Omental fat pad (tissue), 4 donors: Measurements from ENCODE around the gene ZNF425. TPM values are rescaled to one million over a fixed set of nuclear protein-coding genes. Genes with fewer than 3 reads are reported as not detected.
"Not testable (repeated sequence)": the region's sequence is repeated elsewhere in the genome, so short reads cannot be mapped to it uniquely, and the experiment has no call there.

ENCODE experiments used
- ATAC-seq: fragments of 150-250 bp; one replicate; pipeline ENCODE4 v1.9.1; 2016; ENCODE audit warnings: mild to moderate bottlenecking, moderate library complexity; ENCODE audit not compliant: low FRiP score
- DNase-seq: peaks from one replicate; pipeline ENCODE4 v3.0.0-alpha.2; 2019; ENCODE audit warnings: low spot score
- total RNA-seq, 4 donors: library from RNA; depleted of rRNA; stranded (reverse); fragments of >200 nt; gene quantifications; one replicate each; pipeline ENCODE4 v1.1.0, GENCODE V29; 2016
- TF ChIP-seq, protein P1 (sequence below), 3 donors: fragments of 450-650 bp; IDR thresholded peaks; one replicate each; pipeline ENCODE4 v1.5.1; 2016 to 2017; ENCODE audit warnings: antibody characterized with exemption in 3 of 3, mild to moderate bottlenecking in 3 of 3, moderate library complexity in 2 of 3

The ZNF425 gene
- total RNA-seq, 4 donors from 2014 or later, result 1.1 to 1.6 (median 1.5) TPM

DNA sequence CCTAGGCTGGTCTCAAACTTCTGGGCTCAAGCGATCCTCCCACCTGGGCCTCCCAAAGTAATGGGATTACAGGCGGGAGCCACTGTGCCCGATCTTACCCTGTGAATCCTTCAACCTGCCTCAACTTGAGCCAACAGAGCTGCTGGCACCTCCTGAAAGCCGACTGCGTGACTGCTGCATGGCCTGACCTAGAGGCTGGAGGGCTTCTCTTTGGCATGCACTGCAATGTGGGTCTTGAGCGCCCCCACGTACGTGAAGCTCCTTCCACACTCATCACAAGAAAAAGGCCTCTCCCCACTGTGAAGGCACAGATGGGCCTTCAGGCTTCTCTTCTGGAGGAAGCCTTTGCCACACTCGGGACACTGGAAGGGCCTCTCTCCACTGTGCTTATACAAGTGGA is 22.7 kb downstream of the ZNF425 start:
- ATAC-seq, result no peak
- no peak for DNase-seq
- TF ChIP-seq, protein P1, sequence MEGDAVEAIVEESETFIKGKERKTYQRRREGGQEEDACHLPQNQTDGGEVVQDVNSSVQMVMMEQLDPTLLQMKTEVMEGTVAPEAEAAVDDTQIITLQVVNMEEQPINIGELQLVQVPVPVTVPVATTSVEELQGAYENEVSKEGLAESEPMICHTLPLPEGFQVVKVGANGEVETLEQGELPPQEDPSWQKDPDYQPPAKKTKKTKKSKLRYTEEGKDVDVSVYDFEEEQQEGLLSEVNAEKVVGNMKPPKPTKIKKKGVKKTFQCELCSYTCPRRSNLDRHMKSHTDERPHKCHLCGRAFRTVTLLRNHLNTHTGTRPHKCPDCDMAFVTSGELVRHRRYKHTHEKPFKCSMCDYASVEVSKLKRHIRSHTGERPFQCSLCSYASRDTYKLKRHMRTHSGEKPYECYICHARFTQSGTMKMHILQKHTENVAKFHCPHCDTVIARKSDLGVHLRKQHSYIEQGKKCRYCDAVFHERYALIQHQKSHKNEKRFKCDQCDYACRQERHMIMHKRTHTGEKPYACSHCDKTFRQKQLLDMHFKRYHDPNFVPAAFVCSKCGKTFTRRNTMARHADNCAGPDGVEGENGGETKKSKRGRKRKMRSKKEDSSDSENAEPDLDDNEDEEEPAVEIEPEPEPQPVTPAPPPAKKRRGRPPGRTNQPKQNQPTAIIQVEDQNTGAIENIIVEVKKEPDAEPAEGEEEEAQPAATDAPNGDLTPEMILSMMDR (IDR thresholded peaks at IDR 0.05), result no peak

- no peak for ATAC-seq
- TF ChIP-seq, protein P1 (IDR thresholded peaks at IDR 0.05), result no peak
- no peak for DNase-seq
Observed at GRCh38 chr7:149102666-149103065, 23.5 kb downstream of the ZNF425 start.

GRCh38 chr7:149100821-149101220 is 25.3 kb downstream of the ZNF425 start:
- no peak for ATAC-seq
- no peak for DNase-seq
- TF ChIP-seq, protein P1 (IDR thresholded peaks at IDR 0.05), result no peak

DNA sequence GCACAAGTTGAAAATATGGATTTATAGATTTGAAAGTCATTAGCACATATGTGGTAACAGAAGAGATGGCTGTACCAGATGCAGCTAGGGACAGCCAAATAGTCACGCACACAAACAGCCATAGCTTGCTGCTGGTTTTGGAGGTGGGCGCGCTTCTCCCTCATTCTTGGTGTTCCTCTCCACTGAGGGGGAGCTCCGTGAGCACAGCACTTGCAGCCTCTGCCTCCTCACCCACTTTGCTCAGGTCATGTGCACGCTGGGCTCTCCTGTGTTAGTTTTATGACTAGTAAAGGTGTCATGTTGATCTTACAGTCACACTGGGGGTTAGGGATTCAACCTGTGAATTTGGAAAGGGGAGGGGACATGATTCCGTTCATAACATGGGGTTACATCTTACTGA is 27.1 kb downstream of the ZNF425 start:
- no peak for DNase-seq
- no peak for ATAC-seq
- TF ChIP-seq, protein P1 (IDR thresholded peaks at IDR 0.05), result no peak

GRCh38 chr7:149097088-149097487 is 29.0 kb downstream of the ZNF425 start:
- no peak for DNase-seq
- TF ChIP-seq, protein P1 (IDR thresholded peaks at IDR 0.05), result no peak
- ATAC-seq, result no peak

- TF ChIP-seq, protein P1 (IDR thresholded peaks at IDR 0.05), result no peak
- ATAC-seq (no peak), DNase-seq (no peak)
Observed at GRCh38 chr7:149093228-149093627, 32.9 kb downstream of the ZNF425 start.

GRCh38 chr7:149092244-149092643 is 33.9 kb downstream of the ZNF425 start:
- ATAC-seq, DNase-seq: not testable (repeated sequence)
